ENCODE results near the gene KCNJ11.

Gene KCNJ11

DNA sequence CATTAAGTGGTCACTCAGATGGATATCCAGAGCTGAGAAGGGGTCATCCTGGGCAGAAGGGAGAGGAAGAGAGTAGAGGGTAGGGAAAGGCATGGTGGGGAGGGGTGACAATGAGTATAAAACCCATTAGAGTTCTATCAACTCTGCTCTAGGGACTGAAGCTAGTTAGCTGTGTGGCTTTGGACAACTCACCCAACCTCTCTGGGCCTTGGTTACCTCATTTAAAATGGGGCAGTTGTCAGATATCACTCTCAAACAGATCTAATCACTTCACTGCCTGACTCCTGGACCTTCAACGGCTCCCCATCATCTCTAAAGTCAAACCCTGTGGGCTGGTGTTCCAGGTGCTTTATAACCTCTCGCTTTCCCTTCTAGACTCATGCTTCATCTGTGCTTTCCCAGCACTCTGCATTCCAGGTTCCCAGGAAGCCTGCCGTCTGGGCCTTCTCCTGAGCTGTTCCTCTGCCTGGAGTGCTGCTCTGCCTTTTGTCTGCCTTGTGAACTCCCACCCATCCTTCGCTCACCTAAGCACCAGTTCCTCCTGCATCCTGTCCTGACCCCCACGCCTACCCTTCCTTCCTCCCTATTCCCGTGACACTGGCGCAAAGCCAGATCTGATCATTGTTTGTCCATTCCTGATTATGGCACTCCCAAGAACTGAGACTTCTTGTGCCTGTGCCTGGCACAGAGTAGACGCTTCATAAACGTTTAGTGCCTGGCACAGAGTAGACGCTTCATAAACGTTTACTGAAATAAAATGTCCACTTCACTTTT, 22.3 kb upstream of the KCNJ11 start:
- TF ChIP-seq GLIS3 (CRISPR knock-in tag; IDR thresholded peaks at IDR 0.05) (no peak), ZNF565 (CRISPR knock-in tag; conservative IDR thresholded peaks at IDR 0.05; ENCODE audit: low read depth) (no peak), PPARA (CRISPR knock-in tag; IDR thresholded peaks at IDR 0.05; ENCODE audit: borderline replicate concordance) (no peak), CSDC2 (CRISPR knock-in tag; IDR thresholded peaks at IDR 0.05) (no peak), TCF4 (CRISPR knock-in tag; IDR thresholded peaks at IDR 0.05; ENCODE audit: borderline replicate concordance) (no peak), BACH2 (CRISPR knock-in tag; IDR thresholded peaks at IDR 0.05; ENCODE audit: borderline replicate concordance) (no peak), ZFP3 (CRISPR knock-in tag; IDR thresholded peaks at IDR 0.05) (no peak), ESRRG (CRISPR knock-in tag; IDR thresholded peaks at IDR 0.05) (no peak), ISL1 (CRISPR knock-in tag; IDR thresholded peaks at IDR 0.05) (no peak), OSR1 (CRISPR knock-in tag; IDR thresholded peaks at IDR 0.05) (no peak), ZFP30 (CRISPR knock-in tag; IDR thresholded peaks at IDR 0.05) (no peak), SNAI2 (CRISPR knock-in tag; IDR thresholded peaks at IDR 0.05) (no peak), RARB (CRISPR knock-in tag; IDR thresholded peaks at IDR 0.05) (no peak), ZC3H10 (CRISPR knock-in tag; IDR thresholded peaks at IDR 0.05) (no peak), TOX (CRISPR knock-in tag; IDR thresholded peaks at IDR 0.05; ENCODE audit: borderline replicate concordance) (no peak)
- TF ChIP-seq, protein P1, sequence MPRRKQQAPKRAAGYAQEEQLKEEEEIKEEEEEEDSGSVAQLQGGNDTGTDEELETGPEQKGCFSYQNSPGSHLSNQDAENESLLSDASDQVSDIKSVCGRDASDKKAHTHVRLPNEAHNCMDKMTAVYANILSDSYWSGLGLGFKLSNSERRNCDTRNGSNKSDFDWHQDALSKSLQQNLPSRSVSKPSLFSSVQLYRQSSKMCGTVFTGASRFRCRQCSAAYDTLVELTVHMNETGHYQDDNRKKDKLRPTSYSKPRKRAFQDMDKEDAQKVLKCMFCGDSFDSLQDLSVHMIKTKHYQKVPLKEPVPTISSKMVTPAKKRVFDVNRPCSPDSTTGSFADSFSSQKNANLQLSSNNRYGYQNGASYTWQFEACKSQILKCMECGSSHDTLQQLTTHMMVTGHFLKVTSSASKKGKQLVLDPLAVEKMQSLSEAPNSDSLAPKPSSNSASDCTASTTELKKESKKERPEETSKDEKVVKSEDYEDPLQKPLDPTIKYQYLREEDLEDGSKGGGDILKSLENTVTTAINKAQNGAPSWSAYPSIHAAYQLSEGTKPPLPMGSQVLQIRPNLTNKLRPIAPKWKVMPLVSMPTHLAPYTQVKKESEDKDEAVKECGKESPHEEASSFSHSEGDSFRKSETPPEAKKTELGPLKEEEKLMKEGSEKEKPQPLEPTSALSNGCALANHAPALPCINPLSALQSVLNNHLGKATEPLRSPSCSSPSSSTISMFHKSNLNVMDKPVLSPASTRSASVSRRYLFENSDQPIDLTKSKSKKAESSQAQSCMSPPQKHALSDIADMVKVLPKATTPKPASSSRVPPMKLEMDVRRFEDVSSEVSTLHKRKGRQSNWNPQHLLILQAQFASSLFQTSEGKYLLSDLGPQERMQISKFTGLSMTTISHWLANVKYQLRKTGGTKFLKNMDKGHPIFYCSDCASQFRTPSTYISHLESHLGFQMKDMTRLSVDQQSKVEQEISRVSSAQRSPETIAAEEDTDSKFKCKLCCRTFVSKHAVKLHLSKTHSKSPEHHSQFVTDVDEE (CRISPR knock-in tag; IDR thresholded peaks at IDR 0.05): no peak
- TF ChIP-seq, protein P2, sequence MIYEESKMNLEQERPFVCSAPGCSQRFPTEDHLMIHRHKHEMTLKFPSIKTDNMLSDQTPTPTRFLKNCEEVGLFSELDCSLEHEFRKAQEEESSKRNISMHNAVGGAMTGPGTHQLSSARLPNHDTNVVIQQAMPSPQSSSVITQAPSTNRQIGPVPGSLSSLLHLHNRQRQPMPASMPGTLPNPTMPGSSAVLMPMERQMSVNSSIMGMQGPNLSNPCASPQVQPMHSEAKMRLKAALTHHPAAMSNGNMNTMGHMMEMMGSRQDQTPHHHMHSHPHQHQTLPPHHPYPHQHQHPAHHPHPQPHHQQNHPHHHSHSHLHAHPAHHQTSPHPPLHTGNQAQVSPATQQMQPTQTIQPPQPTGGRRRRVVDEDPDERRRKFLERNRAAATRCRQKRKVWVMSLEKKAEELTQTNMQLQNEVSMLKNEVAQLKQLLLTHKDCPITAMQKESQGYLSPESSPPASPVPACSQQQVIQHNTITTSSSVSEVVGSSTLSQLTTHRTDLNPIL (CRISPR knock-in tag; IDR thresholded peaks at IDR 0.05; ENCODE audit: low read depth): no peak
- TF ChIP-seq, protein P3, sequence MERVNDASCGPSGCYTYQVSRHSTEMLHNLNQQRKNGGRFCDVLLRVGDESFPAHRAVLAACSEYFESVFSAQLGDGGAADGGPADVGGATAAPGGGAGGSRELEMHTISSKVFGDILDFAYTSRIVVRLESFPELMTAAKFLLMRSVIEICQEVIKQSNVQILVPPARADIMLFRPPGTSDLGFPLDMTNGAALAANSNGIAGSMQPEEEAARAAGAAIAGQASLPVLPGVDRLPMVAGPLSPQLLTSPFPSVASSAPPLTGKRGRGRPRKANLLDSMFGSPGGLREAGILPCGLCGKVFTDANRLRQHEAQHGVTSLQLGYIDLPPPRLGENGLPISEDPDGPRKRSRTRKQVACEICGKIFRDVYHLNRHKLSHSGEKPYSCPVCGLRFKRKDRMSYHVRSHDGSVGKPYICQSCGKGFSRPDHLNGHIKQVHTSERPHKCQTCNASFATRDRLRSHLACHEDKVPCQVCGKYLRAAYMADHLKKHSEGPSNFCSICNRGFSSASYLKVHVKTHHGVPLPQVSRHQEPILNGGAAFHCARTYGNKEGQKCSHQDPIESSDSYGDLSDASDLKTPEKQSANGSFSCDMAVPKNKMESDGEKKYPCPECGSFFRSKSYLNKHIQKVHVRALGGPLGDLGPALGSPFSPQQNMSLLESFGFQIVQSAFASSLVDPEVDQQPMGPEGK (CRISPR knock-in tag; IDR thresholded peaks at IDR 0.05; ENCODE audit: borderline replicate concordance): no peak
- TF ChIP-seq, protein P4, sequence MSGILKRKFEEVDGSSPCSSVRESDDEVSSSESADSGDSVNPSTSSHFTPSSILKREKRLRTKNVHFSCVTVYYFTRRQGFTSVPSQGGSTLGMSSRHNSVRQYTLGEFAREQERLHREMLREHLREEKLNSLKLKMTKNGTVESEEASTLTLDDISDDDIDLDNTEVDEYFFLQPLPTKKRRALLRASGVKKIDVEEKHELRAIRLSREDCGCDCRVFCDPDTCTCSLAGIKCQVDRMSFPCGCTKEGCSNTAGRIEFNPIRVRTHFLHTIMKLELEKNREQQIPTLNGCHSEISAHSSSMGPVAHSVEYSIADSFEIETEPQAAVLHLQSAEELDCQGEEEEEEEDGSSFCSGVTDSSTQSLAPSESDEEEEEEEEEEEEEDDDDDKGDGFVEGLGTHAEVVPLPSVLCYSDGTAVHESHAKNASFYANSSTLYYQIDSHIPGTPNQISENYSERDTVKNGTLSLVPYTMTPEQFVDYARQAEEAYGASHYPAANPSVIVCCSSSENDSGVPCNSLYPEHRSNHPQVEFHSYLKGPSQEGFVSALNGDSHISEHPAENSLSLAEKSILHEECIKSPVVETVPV (CRISPR knock-in tag; IDR thresholded peaks at IDR 0.05): no peak
- TF ChIP-seq, protein P5, sequence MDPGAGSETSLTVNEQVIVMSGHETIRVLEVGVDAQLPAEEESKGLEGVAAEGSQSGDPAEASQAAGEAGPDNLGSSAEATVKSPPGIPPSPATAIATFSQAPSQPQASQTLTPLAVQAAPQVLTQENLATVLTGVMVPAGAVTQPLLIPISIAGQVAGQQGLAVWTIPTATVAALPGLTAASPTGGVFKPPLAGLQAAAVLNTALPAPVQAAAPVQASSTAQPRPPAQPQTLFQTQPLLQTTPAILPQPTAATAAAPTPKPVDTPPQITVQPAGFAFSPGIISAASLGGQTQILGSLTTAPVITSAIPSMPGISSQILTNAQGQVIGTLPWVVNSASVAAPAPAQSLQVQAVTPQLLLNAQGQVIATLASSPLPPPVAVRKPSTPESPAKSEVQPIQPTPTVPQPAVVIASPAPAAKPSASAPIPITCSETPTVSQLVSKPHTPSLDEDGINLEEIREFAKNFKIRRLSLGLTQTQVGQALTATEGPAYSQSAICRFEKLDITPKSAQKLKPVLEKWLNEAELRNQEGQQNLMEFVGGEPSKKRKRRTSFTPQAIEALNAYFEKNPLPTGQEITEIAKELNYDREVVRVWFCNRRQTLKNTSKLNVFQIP (CRISPR knock-in tag; IDR thresholded peaks at IDR 0.05; ENCODE audit: borderline replicate concordance, low read depth): no peak
- ATAC-seq: no peak

DNA sequence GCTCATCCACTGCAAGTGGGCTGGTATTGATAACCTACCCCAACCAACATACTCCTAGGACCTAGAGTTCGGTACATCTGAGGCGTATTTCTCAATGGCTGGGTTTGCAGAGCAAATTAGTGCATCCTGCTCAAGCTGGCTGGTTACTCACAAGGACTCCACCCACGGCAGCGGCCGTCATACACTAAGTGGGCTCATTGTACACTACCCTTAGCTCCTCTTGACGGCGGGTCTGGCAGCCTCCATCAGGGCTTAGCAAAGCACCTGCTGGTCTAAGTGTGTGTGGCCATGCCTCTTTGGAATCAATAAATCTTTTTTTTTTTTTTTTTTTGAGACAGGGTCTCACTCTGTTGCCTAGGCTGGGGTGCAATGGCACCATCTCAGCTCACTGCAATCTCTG, 20.2 kb upstream of the KCNJ11 start:
- no peak for ATAC-seq
- no peak for TF ChIP-seq OSR1 (CRISPR knock-in tag; IDR thresholded peaks at IDR 0.05)
- TF ChIP-seq GLIS3 (CRISPR knock-in tag; IDR thresholded peaks at IDR 0.05): no peak

DNA sequence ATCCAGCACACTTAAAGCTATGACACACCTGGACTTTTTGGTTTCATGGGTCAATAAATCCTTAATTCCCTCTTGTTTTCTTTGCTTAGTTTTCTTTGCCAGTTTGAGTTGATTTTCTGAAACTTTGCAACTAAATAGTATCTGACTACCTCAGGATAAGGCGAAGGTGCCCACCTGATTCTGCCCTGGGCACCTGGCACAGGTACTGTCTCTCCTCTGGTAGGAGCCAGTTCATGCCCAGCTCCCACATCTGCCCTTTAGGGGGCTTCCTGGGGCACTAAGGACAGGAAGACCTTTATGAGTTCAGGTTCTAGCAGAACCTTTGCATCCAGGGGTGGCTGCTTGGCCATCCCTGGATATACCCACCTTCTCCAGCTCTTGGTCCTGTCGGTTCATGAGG, 19.6 kb upstream of the KCNJ11 start:
- ATAC-seq: no peak
- TF ChIP-seq, protein P1 (CRISPR knock-in tag; IDR thresholded peaks at IDR 0.05): no peak
- TF ChIP-seq ARNTL (CRISPR knock-in tag; IDR thresholded peaks at IDR 0.05; ENCODE audit: borderline replicate concordance, low read depth) (no peak), ZNF8 (CRISPR knock-in tag; IDR thresholded peaks at IDR 0.05) (no peak), PPARA (CRISPR knock-in tag; IDR thresholded peaks at IDR 0.05; ENCODE audit: borderline replicate concordance) (no peak), ISL1 (CRISPR knock-in tag; IDR thresholded peaks at IDR 0.05) (no peak), ZFP30 (CRISPR knock-in tag; IDR thresholded peaks at IDR 0.05) (no peak)
- TF ChIP-seq, protein P5 (CRISPR knock-in tag; IDR thresholded peaks at IDR 0.05; ENCODE audit: borderline replicate concordance, low read depth): no peak
- TF ChIP-seq, protein P4 (CRISPR knock-in tag; IDR thresholded peaks at IDR 0.05): no peak
